Esophagus squamous epithelium (tissue), 5 donors: ENCODE measurements around the gene MORN3. TPM values are rescaled to one million over a fixed set of nuclear protein-coding genes. Genes with fewer than 3 reads are reported as not detected.
A peak's percentile ranks its signal among the peaks of the same experiment; 100 is the strongest.

Source experiments
- DNase-seq: peaks from one replicate; lab custom pipeline; 2025; lab: John Stamatoyannopoulos, UW
- H3K27ac ChIP-seq, 4 donors: fragments of 200-600 bp; sonication (generic); one replicate each; pipeline ENCODE4 v1.5.1; 2016 to 2019; ENCODE audit warnings: mild to moderate bottlenecking in 1 of 4
- H3K27me3 ChIP-seq, 4 donors: fragments of 200-600 bp; sonication (generic); 1 replicate in 3 of 4; 2 replicates in 1 of 4; pipeline versions ENCODE4 v1.5.1 to v1.6.0; 2017 to 2021; ENCODE audit warnings: antibody characterized with exemption in 1 of 4
- H3K36me3 ChIP-seq, 3 donors: fragments of 200-600 bp; sonication (generic); one replicate each; pipeline ENCODE4 v1.5.1; 2016 to 2019
- H3K4me1 ChIP-seq, 3 donors: fragments of 200-600 bp; sonication (generic); one replicate each; pipeline ENCODE4 v1.5.1; 2017 to 2019
- H3K4me3 ChIP-seq, 4 donors: fragments of 200-600 bp; sonication (generic); 1 replicate in 3 of 4; 2 replicates in 1 of 4; pipeline ENCODE4 v1.5.1; 2016 to 2019; ENCODE audit warnings: mild to moderate bottlenecking in 2 of 4, moderate library complexity in 1 of 4
- H3K9me3 ChIP-seq, 3 donors: fragments of 200-600 bp; sonication (generic); one replicate each; pipeline ENCODE4 v1.5.1; 2016 to 2019
- CTCF ChIP-seq, 6 experiments: fragments of 450-650 bp in 4 of 6; fragments of 200-600 bp in 2 of 6; sonication (generic) in 2 of 6; IDR thresholded peaks; one replicate each; pipeline ENCODE4 v1.5.1; 2016 to 2019; ENCODE audit warnings: antibody characterized with exemption in 6 of 6, mild to moderate bottlenecking in 4 of 6, moderate library complexity in 4 of 6
- POLR2A ChIP-seq, 4 donors: fragments of 450-650 bp; IDR thresholded peaks; one replicate each; pipeline ENCODE4 v1.6.1; 2017; ENCODE audit warnings: antibody characterized with exemption in 4 of 4, mild to moderate bottlenecking in 4 of 4, moderate library complexity in 3 of 4
- WGBS, 2 donors: methylation state at CpG; one replicate each; pipeline ENCODE4 v1.1.5; 2018; 5-methylcytosine and 5-hydroxymethylcytosine counted together
- intact Hi-C: fragments of 100-400 bp; cut with DNase I; formaldehyde crosslinking; loops from one replicate; pipeline ENCODE4 v1.15.0; 2022
- total RNA-seq, 4 donors: library from RNA; depleted of rRNA; stranded (reverse); fragments of >200 nt; gene quantifications; one replicate each; pipeline ENCODE4 v1.1.0, GENCODE V29; 2016
- donor health status: DM: yes; HTN: yes; CAD: no.

Gene MORN3
- total RNA-seq, 4 donors from 2014 or later: 0.09 to 0.13 TPM; not detected in 2

GRCh38 chr12:121620333-121620891 lies 49.0 kb downstream of the MORN3 start:
- no peak overlapping the region for H3K4me3 ChIP-seq
- no peak for DNase-seq
- H3K36me3 ChIP-seq: no peaks in the 10 kb centered on the region
- no peaks in the 10 kb centered on the region for H3K27me3 ChIP-seq
- peaks cover 4 to 18% (median 5%) of the 10 kb centered on the region in 3 donors for H3K4me1 ChIP-seq
- TF ChIP-seq POLR2A (IDR thresholded peaks at IDR 0.05): no peak
- no peak for TF ChIP-seq CTCF (IDR thresholded peaks at IDR 0.05)
- intact Hi-C loops: loop anchor here (10.0 kb wide), 1 partner anchor 54 kb away; no protein-coding TSS in a partner anchor
- no peaks in the 10 kb centered on the region for H3K9me3 ChIP-seq
- WGBS, 2 donors: 65 to 82% methylated on average over 5 to 8 of the region's 8 CpGs
- no peak overlapping the region for H3K27ac ChIP-seq

- Histone ChIP-seq H3K27ac (no peak overlapping the region), H3K27me3 (no peaks in the 10 kb centered on the region), H3K4me3 (no peak overlapping the region), H3K9me3 (no peaks in the 10 kb centered on the region), H3K36me3 (no peaks in the 10 kb centered on the region), H3K4me1 (peaks cover 0 to 7% (median 0%) of the 10 kb centered on the region in 3 donors)
- intact Hi-C loops: no loop called here
- 70 to 84% methylated on average over 4 to 5 of the region's 5 CpGs for WGBS, 2 donors
- TF ChIP-seq CTCF (IDR thresholded peaks at IDR 0.05) (no peak), POLR2A (IDR thresholded peaks at IDR 0.05) (no peak)
- no peak for DNase-seq
These were observed 50.7 kb downstream of the MORN3 start for GRCh38 chr12:121618659-121619233.

GRCh38 chr12:121614872-121615467 lies 54.5 kb downstream of the MORN3 start:
- no peaks in the 10 kb centered on the region for H3K36me3 ChIP-seq
- intact Hi-C loops: no loop called here

GRCh38 chr12:121613462-121613861 lies 56.0 kb downstream of the MORN3 start:
- no peaks in the 10 kb centered on the region for H3K27me3 ChIP-seq
- no peak for DNase-seq
- H3K36me3 ChIP-seq: no peaks in the 10 kb centered on the region
- peaks cover 0 to 20% (median 7%) of the 10 kb centered on the region in 3 donors for H3K4me1 ChIP-seq
- H3K27ac ChIP-seq: no peak overlapping the region
- WGBS, 2 donors: 69 to 87% methylated on average over 2 to 3 of the region's 7 CpGs
- H3K4me3 ChIP-seq: no peak overlapping the region
- H3K9me3 ChIP-seq: no peaks in the 10 kb centered on the region
- intact Hi-C loops: no loop called here
- no peak for TF ChIP-seq POLR2A (IDR thresholded peaks at IDR 0.05)
- no peak for TF ChIP-seq CTCF (IDR thresholded peaks at IDR 0.05)

More at GRCh38 chr12:121614872-121615467, 54.5 kb downstream of the MORN3 start:
- H3K27ac ChIP-seq: no peak overlapping the region
- no peaks in the 10 kb centered on the region for H3K27me3 ChIP-seq
- H3K9me3 ChIP-seq: no peaks in the 10 kb centered on the region
- TF ChIP-seq CTCF (IDR thresholded peaks at IDR 0.05) (no peak), POLR2A (IDR thresholded peaks at IDR 0.05) (no peak)
- 77 to 81% methylated on average over 9 of the region's 9 CpGs for WGBS, 2 donors
- DNase-seq: no peak
- peaks cover 0 to 25% (median 7%) of the 10 kb centered on the region in 3 donors for H3K4me1 ChIP-seq
- no peak overlapping the region for H3K4me3 ChIP-seq

GRCh38 chr12:121611306-121611705 lies 58.1 kb downstream of the MORN3 start:
- intact Hi-C loops: no loop called here
- H3K36me3 ChIP-seq: no peaks in the 10 kb centered on the region
- DNase-seq: no peak
- no peaks in the 10 kb centered on the region for H3K27me3 ChIP-seq
- WGBS, 2 donors: 75 to 93% methylated on average over 1 to 2 of the region's 2 CpGs
- H3K9me3 ChIP-seq: no peaks in the 10 kb centered on the region
- H3K27ac ChIP-seq: peak overlapping the region; percentile 30 to 72 (median 44)
- H3K4me1 ChIP-seq: peaks cover 0 to 20% (median 7%) of the 10 kb centered on the region in 3 donors
- H3K4me3 ChIP-seq: no peak overlapping the region
- TF ChIP-seq POLR2A (IDR thresholded peaks at IDR 0.05) (no peak), CTCF (IDR thresholded peaks at IDR 0.05) (no peak)
